ENCODE results near the gene PLEKHD1.

PLEKHD1 gene

GRCh38 chr14:69528930-69529329, 44.4 kb downstream of the PLEKHD1 start:
- H3K4me3 ChIP-seq (ENCODE audit: low read length), result no peak overlapping the region
- no peak for DNase-seq (ENCODE audit: low read depth)
- TF ChIP-seq, protein P1, sequence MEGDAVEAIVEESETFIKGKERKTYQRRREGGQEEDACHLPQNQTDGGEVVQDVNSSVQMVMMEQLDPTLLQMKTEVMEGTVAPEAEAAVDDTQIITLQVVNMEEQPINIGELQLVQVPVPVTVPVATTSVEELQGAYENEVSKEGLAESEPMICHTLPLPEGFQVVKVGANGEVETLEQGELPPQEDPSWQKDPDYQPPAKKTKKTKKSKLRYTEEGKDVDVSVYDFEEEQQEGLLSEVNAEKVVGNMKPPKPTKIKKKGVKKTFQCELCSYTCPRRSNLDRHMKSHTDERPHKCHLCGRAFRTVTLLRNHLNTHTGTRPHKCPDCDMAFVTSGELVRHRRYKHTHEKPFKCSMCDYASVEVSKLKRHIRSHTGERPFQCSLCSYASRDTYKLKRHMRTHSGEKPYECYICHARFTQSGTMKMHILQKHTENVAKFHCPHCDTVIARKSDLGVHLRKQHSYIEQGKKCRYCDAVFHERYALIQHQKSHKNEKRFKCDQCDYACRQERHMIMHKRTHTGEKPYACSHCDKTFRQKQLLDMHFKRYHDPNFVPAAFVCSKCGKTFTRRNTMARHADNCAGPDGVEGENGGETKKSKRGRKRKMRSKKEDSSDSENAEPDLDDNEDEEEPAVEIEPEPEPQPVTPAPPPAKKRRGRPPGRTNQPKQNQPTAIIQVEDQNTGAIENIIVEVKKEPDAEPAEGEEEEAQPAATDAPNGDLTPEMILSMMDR (IDR thresholded peaks at IDR 0.05; ENCODE audit: insufficient read depth, low read depth, low read length, missing control alignments), result no peak

- TF ChIP-seq, protein P1 (IDR thresholded peaks at IDR 0.05; ENCODE audit: insufficient read depth, low read depth, low read length, missing control alignments), result no peak
- no peak for DNase-seq (ENCODE audit: low read depth)
- no peak overlapping the region for H3K4me3 ChIP-seq (ENCODE audit: low read length)
Observed at GRCh38 chr14:69529563-69529962, 45.0 kb downstream of the PLEKHD1 start.

DNA sequence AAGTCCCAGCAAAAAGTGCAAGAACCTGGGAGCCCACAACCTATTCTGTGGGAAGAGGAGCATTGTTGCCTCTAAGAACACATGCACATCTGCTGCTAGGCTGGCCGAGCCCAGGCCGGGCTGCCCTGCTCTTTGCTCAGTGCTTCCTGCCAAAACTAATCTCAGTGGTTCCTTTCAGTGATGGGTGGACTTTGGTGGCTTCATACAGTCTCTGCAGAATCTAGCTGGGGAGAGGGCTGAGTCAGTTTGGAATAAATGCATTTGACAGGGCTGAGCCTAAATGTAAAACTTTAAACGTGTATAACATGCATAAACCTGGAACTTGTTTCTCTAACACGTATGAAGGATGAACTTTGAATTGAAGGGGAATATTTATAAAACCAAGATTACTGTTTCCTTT, 45.6 kb downstream of the PLEKHD1 start:
- no peak for DNase-seq (ENCODE audit: low read depth)
- no peak overlapping the region for H3K4me3 ChIP-seq (ENCODE audit: low read length)
- TF ChIP-seq, protein P1 (IDR thresholded peaks at IDR 0.05; ENCODE audit: insufficient read depth, low read depth, low read length, missing control alignments), result no peak

DNA sequence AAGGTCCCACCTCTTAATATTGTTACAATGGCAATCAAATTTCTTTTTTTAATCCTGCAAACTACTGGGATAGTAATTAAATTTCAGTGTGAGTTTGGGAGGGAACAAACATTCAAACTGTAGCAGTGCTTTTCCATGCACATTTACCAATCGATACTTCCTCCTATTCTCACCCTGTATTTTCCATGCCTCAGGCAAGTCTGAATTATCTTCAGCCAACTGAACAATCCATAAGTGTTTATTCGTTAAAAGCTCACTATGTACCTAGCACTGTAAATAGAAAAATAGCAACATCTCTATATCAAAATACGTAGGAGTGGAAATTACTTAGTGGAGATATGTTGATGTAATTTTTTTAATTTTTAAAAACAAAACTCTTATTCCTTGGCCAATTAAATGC, 46.6 kb downstream of the PLEKHD1 start:
- H3K4me3 ChIP-seq (ENCODE audit: low read length), result no peak overlapping the region
- DNase-seq (ENCODE audit: low read depth), result no peak
- TF ChIP-seq, protein P1 (IDR thresholded peaks at IDR 0.05; ENCODE audit: insufficient read depth, low read depth, low read length, missing control alignments), result no peak

- DNase-seq (ENCODE audit: low read depth), result peak; percentile 71
- H3K4me3 ChIP-seq (ENCODE audit: low read length), result no peak overlapping the region
- TF ChIP-seq, protein P1 (IDR thresholded peaks at IDR 0.05; ENCODE audit: insufficient read depth, low read depth, low read length, missing control alignments), result no peak
Observed at GRCh38 chr14:69532561-69533340, 48.2 kb downstream of the PLEKHD1 start.

DNA sequence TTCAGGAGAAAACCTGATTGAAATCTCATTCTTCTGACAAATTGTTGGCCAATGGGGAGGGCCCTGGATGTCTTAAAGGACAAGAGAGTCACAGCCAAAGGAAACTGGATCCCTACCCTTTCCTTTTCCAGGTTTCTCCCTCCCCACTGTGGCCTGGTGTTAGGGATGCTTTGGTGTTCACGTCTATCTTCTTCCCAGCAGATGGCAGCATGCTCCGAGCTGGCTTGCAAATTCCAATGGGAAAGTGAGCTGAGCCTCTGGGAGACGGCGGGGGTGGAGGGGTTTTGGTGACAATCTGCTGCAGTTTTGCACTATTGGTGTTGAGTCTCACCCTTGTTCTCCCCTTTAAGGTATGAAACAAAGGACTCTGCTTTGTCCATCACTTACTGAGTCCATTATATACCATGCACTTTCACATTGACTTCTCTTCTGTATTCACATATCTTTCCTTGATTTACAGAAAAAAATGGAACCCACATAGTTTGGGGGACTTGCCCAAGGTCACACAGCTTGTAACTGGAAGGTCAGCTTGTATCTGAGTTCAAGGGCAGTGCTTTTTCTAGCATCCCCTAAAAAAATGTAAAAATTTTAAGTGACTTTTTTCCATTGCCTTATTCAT, 50.8 kb downstream of the PLEKHD1 start:
- no peak overlapping the region for H3K4me3 ChIP-seq (ENCODE audit: low read length)
- peak; percentile 66 for DNase-seq (ENCODE audit: low read depth)
- TF ChIP-seq, protein P1 (IDR thresholded peaks at IDR 0.05; ENCODE audit: insufficient read depth, low read depth, low read length, missing control alignments), result peak; percentile 87

Data from epithelial cell of esophagus (primary cell).